Liver (tissue), 9 donors: ENCODE data around the gene CLEC16A. TPM values are rescaled to one million over a fixed set of nuclear protein-coding genes. Genes with fewer than 3 reads are reported as not detected.

Source experiments
- DNase-seq: peaks from one replicate; pipeline ENCODE4 v3.0.0-alpha.2; 2017; ENCODE audit warnings: low spot score
- H3K27ac ChIP-seq, 2 donors: one replicate each; pipeline ENCODE4 v1.7.0; 2013; ENCODE audit warnings: inconsistent platforms in 2 of 2, low read length in 2 of 2, control low read depth in 1 of 2, low read depth in 1 of 2, mild to moderate bottlenecking in 1 of 2
- H3K27me3 ChIP-seq, 4 donors: one replicate each; pipeline versions ENCODE4 v1.6.1 to v1.7.0; 2013; ENCODE audit warnings: low read length in 3 of 4, inconsistent platforms in 1 of 4, mild to moderate bottlenecking in 1 of 4, moderate library complexity in 1 of 4; ENCODE audit not compliant: control insufficient read depth in 4 of 4, insufficient read depth in 4 of 4
- H3K36me3 ChIP-seq, 4 donors: one replicate each; pipeline versions ENCODE4 v1.6.1 to v1.7.0; 2013; ENCODE audit warnings: low read length in 3 of 4, mild to moderate bottlenecking in 3 of 4, low read depth in 1 of 4, moderate library complexity in 1 of 4; ENCODE audit not compliant: control insufficient read depth in 4 of 4, insufficient read depth in 3 of 4
- H3K4me1 ChIP-seq, 4 donors: one replicate each; pipeline versions ENCODE4 v1.6.1 to v1.7.0; 2013; ENCODE audit warnings: low read length in 3 of 4, mild to moderate bottlenecking in 3 of 4, moderate library complexity in 1 of 4; ENCODE audit not compliant: control insufficient read depth in 4 of 4, insufficient read depth in 4 of 4
- H3K4me3 ChIP-seq, 3 donors: one replicate each; pipeline versions ENCODE4 v1.6.1 to v1.7.0; 2013; ENCODE audit warnings: low read length in 3 of 3, control low read depth in 1 of 3, low read depth in 1 of 3, mild to moderate bottlenecking in 1 of 3
- H3K9ac ChIP-seq, 2 donors: one replicate each; pipeline ENCODE4 v1.7.0; 2013; ENCODE audit warnings: low read length in 2 of 2, mild to moderate bottlenecking in 2 of 2, moderate library complexity in 2 of 2, control low read depth in 1 of 2, low read depth in 1 of 2
- H3K9me3 ChIP-seq, 4 donors: one replicate each; pipeline versions ENCODE4 v1.6.1 to v1.7.0; 2013; ENCODE audit warnings: low read length in 3 of 4; ENCODE audit not compliant: control insufficient read depth in 4 of 4
- ATF3 ChIP-seq: IDR thresholded peaks from 2 replicates; pipeline ENCODE4 v1.6.1; 2016; ENCODE audit warnings: antibody characterized with exemption
- CTCF ChIP-seq: fragments of 150-350 bp; IDR thresholded peaks from 2 replicates; pipeline ENCODE4 v1.5.1; 2017; ENCODE audit warnings: improper control_type of control experiment, low read depth, low read length; ENCODE audit not compliant: missing input control
- EGR1 ChIP-seq, 2 donors: IDR thresholded peaks; 2 replicates each; pipeline ENCODE4 v1.6.1; 2016 to 2018; ENCODE audit warnings: antibody characterized with exemption in 2 of 2, low read depth in 2 of 2
- FOXA1 ChIP-seq: IDR thresholded peaks from 2 replicates; pipeline ENCODE4 v1.6.1; 2016; ENCODE audit warnings: antibody characterized with exemption
- FOXA2 ChIP-seq: IDR thresholded peaks from 2 replicates; pipeline ENCODE4 v1.6.1; 2016; ENCODE audit warnings: antibody characterized with exemption
- GABPA ChIP-seq, 2 donors: IDR thresholded peaks in 1 of 2; conservative IDR thresholded peaks in 1 of 2; 2 replicates each; pipeline ENCODE4 v1.6.1; 2016; ENCODE audit warnings: antibody characterized with exemption in 2 of 2, mild to moderate bottlenecking in 1 of 2, moderate library complexity in 1 of 2
- HNF4A ChIP-seq, 2 donors: conservative IDR thresholded peaks; 2 replicates each; pipeline ENCODE4 v1.6.1; 2016; ENCODE audit warnings: antibody characterized with exemption in 2 of 2, mild to moderate bottlenecking in 2 of 2
- HNF4G ChIP-seq: IDR thresholded peaks from 2 replicates; pipeline ENCODE4 v1.6.1; 2016; ENCODE audit warnings: antibody characterized with exemption
- JUND ChIP-seq, 2 donors: IDR thresholded peaks; 2 replicates each; pipeline ENCODE4 v1.6.1; 2016; ENCODE audit warnings: antibody characterized with exemption in 2 of 2
- MAX ChIP-seq: IDR thresholded peaks from 2 replicates; pipeline ENCODE4 v1.6.1; 2016; ENCODE audit warnings: antibody characterized with exemption
- NR2F2 ChIP-seq: IDR thresholded peaks from 2 replicates; pipeline ENCODE4 v1.6.1; 2016; ENCODE audit warnings: antibody characterized with exemption
- RAD21 ChIP-seq, 2 donors: IDR thresholded peaks; 2 replicates each; pipeline ENCODE4 v1.6.1; 2016; ENCODE audit warnings: antibody characterized with exemption in 2 of 2, mild to moderate bottlenecking in 2 of 2
- REST ChIP-seq: IDR thresholded peaks from 2 replicates; pipeline ENCODE4 v1.6.1; 2016; ENCODE audit warnings: antibody characterized with exemption, mild to moderate bottlenecking
- RXRA ChIP-seq, 2 donors: IDR thresholded peaks; 2 replicates each; pipeline ENCODE4 v1.6.1; 2017 to 2018; ENCODE audit warnings: antibody characterized with exemption in 2 of 2, mild to moderate bottlenecking in 1 of 2
- SP1 ChIP-seq: IDR thresholded peaks from 2 replicates; pipeline ENCODE4 v1.6.1; 2018; ENCODE audit warnings: antibody characterized with exemption, mild to moderate bottlenecking
- TAF1 ChIP-seq: conservative IDR thresholded peaks from 2 replicates; pipeline ENCODE4 v1.6.1; 2016; ENCODE audit warnings: antibody characterized with exemption, mild to moderate bottlenecking
- YY1 ChIP-seq: IDR thresholded peaks from 2 replicates; pipeline ENCODE4 v1.6.1; 2016; ENCODE audit warnings: antibody characterized with exemption, mild to moderate bottlenecking
- ZBTB33 ChIP-seq: IDR thresholded peaks from 2 replicates; pipeline ENCODE4 v1.6.1; 2016; ENCODE audit warnings: antibody characterized with exemption
- WGBS: extraction: QIAGEN DNeasy Blood & Tissue Kit; methylation state at CpG from one replicate; pipeline ENCODE4 v1.1.7; 2013; 5-methylcytosine and 5-hydroxymethylcytosine counted together
- polyA plus RNA-seq, 2 donors: library from polyadenylated mRNA; stranded (reverse) in 1 of 2; unstranded in 1 of 2; fragments of 200-250 nt in 1 of 2; fragments of >200 nt in 1 of 2; fragmentation: Nextera tagmentation in 1 of 2; extraction: Ambion mirVana in 1 of 2; gene quantifications; one replicate each; pipeline versions ENCODE4 v1.2.1 to v1.2.3, GENCODE V29; 2013 to 2015
- total RNA-seq, 2 donors: library from RNA; depleted of rRNA; stranded (reverse); fragments of >200 nt; gene quantifications; one replicate each; pipeline ENCODE4 v1.2.3, GENCODE V29; 2014
- donor health status: healthy.
- donor health status: healthy.
- donor health status: healthy.
- donor health status: healthy.
- donor health status: healthy.

The CLEC16A gene
- total and polyA plus RNA-seq, 4 donors = 9.7 to 23.0 (median 17.4) TPM

GRCh38 chr16:11047939-11048800 is 103.8 kb downstream of the CLEC16A start:
- Histone ChIP-seq H3K9me3 (no peaks in the 10 kb centered on the region), H3K27me3 (no peaks in the 10 kb centered on the region), H3K4me3 (no peak overlapping the region), H3K36me3 (peaks cover 5 to 35% (median 14%) of the 10 kb centered on the region in 4 donors), H3K9ac (no peak overlapping the region), H3K27ac (peak overlapping the region in 1 of 2 donors; percentile 9), H3K4me1 (no peaks in the 10 kb centered on the region)
- TF ChIP-seq RAD21 (IDR thresholded peaks at IDR 0.05) (no peak), ATF3 (no peak), FOXA1 (no peak), YY1 (no peak), HNF4A (conservative IDR thresholded peaks at IDR 0.05) (no peak), REST (no peak), CTCF (no peak), HNF4G (no peak), FOXA2 (no peak), TAF1 (no peak), EGR1 (IDR thresholded peaks at IDR 0.05; ENCODE audit: low read depth in 2 of 2) (no peak), JUND (IDR thresholded peaks at IDR 0.05) (no peak), NR2F2 (no peak), RXRA (IDR thresholded peaks at IDR 0.05) (no peak), ZBTB33 (no peak), SP1 (no peak), MAX (no peak), GABPA (IDR thresholded peaks at IDR 0.05 in 1 of 2, conservative IDR thresholded peaks at IDR 0.05 in 1 of 2) (no peak)
- WGBS = 94% methylated on average over 21 of the region's 21 CpGs
- no peak for DNase-seq
